ENCODE data around the gene AQP12A.

DNA sequence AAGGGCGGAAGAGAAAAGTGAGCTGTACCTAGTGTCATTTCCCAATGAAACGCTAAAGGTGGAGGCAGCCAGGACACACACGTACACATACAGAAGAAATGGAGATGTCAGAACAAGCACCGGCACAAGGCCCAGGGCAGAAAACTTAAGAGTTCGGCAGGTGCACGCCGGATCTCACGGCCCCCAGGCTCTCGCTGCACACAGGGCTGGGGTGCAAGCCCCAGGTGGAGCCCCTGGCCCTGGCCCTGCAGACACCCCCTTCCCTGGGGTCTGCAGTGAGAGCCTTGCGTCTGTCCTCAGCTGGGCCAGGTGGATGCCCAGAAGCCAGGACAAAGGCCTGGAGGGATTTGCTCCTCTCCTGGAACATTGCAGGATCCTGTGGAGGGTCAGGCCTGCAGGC is 36.7 kb downstream of the AQP12A start:
- TF ChIP-seq, protein P1, sequence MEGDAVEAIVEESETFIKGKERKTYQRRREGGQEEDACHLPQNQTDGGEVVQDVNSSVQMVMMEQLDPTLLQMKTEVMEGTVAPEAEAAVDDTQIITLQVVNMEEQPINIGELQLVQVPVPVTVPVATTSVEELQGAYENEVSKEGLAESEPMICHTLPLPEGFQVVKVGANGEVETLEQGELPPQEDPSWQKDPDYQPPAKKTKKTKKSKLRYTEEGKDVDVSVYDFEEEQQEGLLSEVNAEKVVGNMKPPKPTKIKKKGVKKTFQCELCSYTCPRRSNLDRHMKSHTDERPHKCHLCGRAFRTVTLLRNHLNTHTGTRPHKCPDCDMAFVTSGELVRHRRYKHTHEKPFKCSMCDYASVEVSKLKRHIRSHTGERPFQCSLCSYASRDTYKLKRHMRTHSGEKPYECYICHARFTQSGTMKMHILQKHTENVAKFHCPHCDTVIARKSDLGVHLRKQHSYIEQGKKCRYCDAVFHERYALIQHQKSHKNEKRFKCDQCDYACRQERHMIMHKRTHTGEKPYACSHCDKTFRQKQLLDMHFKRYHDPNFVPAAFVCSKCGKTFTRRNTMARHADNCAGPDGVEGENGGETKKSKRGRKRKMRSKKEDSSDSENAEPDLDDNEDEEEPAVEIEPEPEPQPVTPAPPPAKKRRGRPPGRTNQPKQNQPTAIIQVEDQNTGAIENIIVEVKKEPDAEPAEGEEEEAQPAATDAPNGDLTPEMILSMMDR (IDR thresholded peaks at IDR 0.05): no peak
- no peak for TF ChIP-seq ZFX (IDR thresholded peaks at IDR 0.05; ENCODE audit: borderline replicate concordance)
